K562 (cell line): Measurements from ENCODE around the gene KIF5A. TPM values are rescaled to one million over a fixed set of nuclear protein-coding genes. Genes with fewer than 3 reads are reported as not detected.
A peak's percentile ranks its signal among the peaks of the same experiment; 100 is the strongest.

Experiments
- BRCA1 ChIP-seq, 2 experiments: fragments of 450-650 bp in 1 of 2; sonication (generic) in 1 of 2; formaldehyde crosslinking in 1 of 2; IDR thresholded peaks; 2 replicates each; pipeline versions ENCODE4 v1.5.0 to v1.6.1; 2017 to 2020; ENCODE audit warnings: mild to moderate bottlenecking in 1 of 2, missing genetic modification reagents in 1 of 2
- BRD9 ChIP-seq: fragments of 450-650 bp; IDR thresholded peaks from 2 replicates; pipeline ENCODE4 v1.6.1; 2018; ENCODE audit warnings: low read depth; ENCODE audit not compliant: partially characterized antibody
- C11orf30 ChIP-seq: fragments of 450-650 bp; IDR thresholded peaks from 2 replicates; pipeline ENCODE4 v1.6.1; 2016; ENCODE audit warnings: low read depth, mild to moderate bottlenecking
- HEY1 ChIP-seq: fragments of 250-450 bp; sonication (Bioruptor Pico); IDR thresholded peaks from 2 replicates; pipeline ENCODE4 v1.5.0; 2020; ENCODE audit warnings: mild to moderate bottlenecking, moderate library complexity, borderline replicate concordance
- MEIS2 ChIP-seq: fragments of 450-650 bp; IDR thresholded peaks from 2 replicates; pipeline ENCODE4 v1.6.1; 2014; ENCODE audit warnings: mild to moderate bottlenecking; ENCODE audit not compliant: partially characterized antibody
- MYNN ChIP-seq, 2 experiments: sonication (generic); formaldehyde crosslinking in 1 of 2; IDR thresholded peaks; 2 replicates each; pipeline versions ENCODE4 v1.5.0 to v1.6.1; 2016 to 2020; ENCODE audit warnings: antibody characterized with exemption in 1 of 2, missing genetic modification reagents in 1 of 2
- NFXL1 ChIP-seq: fragments of 450-650 bp; formaldehyde crosslinking; IDR thresholded peaks from 2 replicates; pipeline ENCODE4 v1.4.0; 2021; ENCODE audit warnings: mild to moderate bottlenecking
- OTX1 ChIP-seq: fragments of 450-650 bp; formaldehyde crosslinking; IDR thresholded peaks from 2 replicates; pipeline ENCODE4 v1.4.0; 2022; ENCODE audit warnings: mild to moderate bottlenecking
- STAG1 ChIP-seq: sonication (generic); formaldehyde crosslinking; IDR thresholded peaks from 2 replicates; pipeline ENCODE4 v1.5.0; 2020; ENCODE audit warnings: missing genetic modification reagents, borderline replicate concordance
- U2AF2 ChIP-seq: fragments of 200-400 bp; formaldehyde crosslinking; optimal IDR thresholded peaks from 2 replicates; pipeline ENCODE3; 2017; ENCODE audit warnings: low read depth, mild to moderate bottlenecking, low read length
- ZBTB49 ChIP-seq: sonication (generic); formaldehyde crosslinking; IDR thresholded peaks from 2 replicates; pipeline ENCODE4 v1.8.0; 2022; ENCODE audit warnings: missing genetic modification reagents, mild to moderate bottlenecking, borderline replicate concordance
- ZFX ChIP-seq: sonication (generic); formaldehyde crosslinking; IDR thresholded peaks from 2 replicates; pipeline ENCODE4 v1.8.0; 2022; ENCODE audit warnings: mild to moderate bottlenecking, missing genetic modification reagents, moderate library complexity
- ZMIZ1 ChIP-seq, 2 experiments: fragments of 150-350 bp in 1 of 2; IDR thresholded peaks; 2 replicates each; pipeline ENCODE4 v1.6.1; 2012 to 2016; ENCODE audit warnings: low read depth in 2 of 2, low read length in 2 of 2, mild to moderate bottlenecking in 1 of 2, moderate library complexity in 1 of 2
- ZNF224 ChIP-seq: sonication (generic); formaldehyde crosslinking; IDR thresholded peaks from 2 replicates; pipeline ENCODE4 v1.8.0; 2022; ENCODE audit warnings: mild to moderate bottlenecking, missing genetic modification reagents
- polyA plus RNA-seq, 8 experiments: library from polyadenylated mRNA; depleted of rRNA in 4 of 8; stranded (reverse) in 5 of 8; unstranded in 3 of 8; fragments of >200 nt; fragmentation: Nextera tagmentation in 2 of 8; fragmentation: Illumina TruSeq in 1 of 8; extraction: Ambion mirVana in 2 of 8; extraction: Trizol in 1 of 8; gene quantifications; 2 replicates each; pipeline versions ENCODE4 v1.2.1 to v1.2.3, GENCODE V29; 2011 to 2014; ENCODE audit warnings: inconsistent platforms in 1 of 8, missing spikeins in 1 of 8
- total RNA-seq, 7 experiments: library from RNA; depleted of rRNA in 6 of 7; stranded (reverse); fragments of >200 nt in 6 of 7; fragmentation: Illumina TruSeq in 2 of 7; extraction: Trizol in 2 of 7; gene quantifications; 2 replicates each; pipeline versions ENCODE4 v1.2.1 to v1.2.3, GENCODE V29; 2011 to 2021; ENCODE audit warnings: low replicate concordance in 1 of 7
- TF ChIP-seq, protein P1 (sequence below): sonication (generic); formaldehyde crosslinking; IDR thresholded peaks from 2 replicates; pipeline ENCODE4 v1.8.0; 2022; ENCODE audit warnings: mild to moderate bottlenecking, missing genetic modification reagents
- TF ChIP-seq, protein P2 (sequence below): IDR thresholded peaks from 2 replicates; pipeline ENCODE4 v1.6.1; 2011; ENCODE audit warnings: borderline replicate concordance, low read depth, mild to moderate bottlenecking, moderate library complexity, low read length; ENCODE audit not compliant: insufficient read depth, poor library complexity, severe bottlenecking
- TF ChIP-seq, protein P3 (sequence below): sonication (generic); IDR thresholded peaks from 2 replicates; pipeline ENCODE4 v1.6.1; 2016

KIF5A gene
- total and polyA plus RNA-seq, 9 of the 15 experiments (the other 6 are each of a cell fraction or from before 2014, with no cell fraction given), result 3.4 to 17.7 (median 8.0) TPM

- TF ChIP-seq ZMIZ1 (IDR thresholded peaks at IDR 0.05; ENCODE audit: low read depth in 2 of 2, low read length in 2 of 2), result no peak
- TF ChIP-seq BRD9, result no peak
- TF ChIP-seq MYNN (IDR thresholded peaks at IDR 0.05), result peak; percentile 70; the same call in 1 of the 2 replicates
- no peak; the same call in 1 of the 2 replicates for TF ChIP-seq MYNN (CRISPR knock-in tag; IDR thresholded peaks at IDR 0.05)
- TF ChIP-seq ZNF224 (CRISPR knock-in tag), result no peak
- no peak for TF ChIP-seq STAG1 (CRISPR knock-in tag)
- no peak for TF ChIP-seq ZBTB49
- TF ChIP-seq, protein P1, sequence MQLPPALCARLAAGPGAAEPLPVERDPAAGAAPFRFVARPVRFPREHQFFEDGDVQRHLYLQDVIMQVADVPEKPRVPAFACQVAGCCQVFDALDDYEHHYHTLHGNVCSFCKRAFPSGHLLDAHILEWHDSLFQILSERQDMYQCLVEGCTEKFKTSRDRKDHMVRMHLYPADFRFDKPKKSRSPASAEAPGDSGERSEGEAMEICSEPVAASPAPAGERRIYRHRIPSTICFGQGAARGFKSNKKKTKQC (CRISPR knock-in tag), result no peak
- no peak for TF ChIP-seq HEY1
- TF ChIP-seq U2AF2, result no peak
- no peak for TF ChIP-seq MEIS2
- no peak for TF ChIP-seq C11orf30
- TF ChIP-seq, protein P2, sequence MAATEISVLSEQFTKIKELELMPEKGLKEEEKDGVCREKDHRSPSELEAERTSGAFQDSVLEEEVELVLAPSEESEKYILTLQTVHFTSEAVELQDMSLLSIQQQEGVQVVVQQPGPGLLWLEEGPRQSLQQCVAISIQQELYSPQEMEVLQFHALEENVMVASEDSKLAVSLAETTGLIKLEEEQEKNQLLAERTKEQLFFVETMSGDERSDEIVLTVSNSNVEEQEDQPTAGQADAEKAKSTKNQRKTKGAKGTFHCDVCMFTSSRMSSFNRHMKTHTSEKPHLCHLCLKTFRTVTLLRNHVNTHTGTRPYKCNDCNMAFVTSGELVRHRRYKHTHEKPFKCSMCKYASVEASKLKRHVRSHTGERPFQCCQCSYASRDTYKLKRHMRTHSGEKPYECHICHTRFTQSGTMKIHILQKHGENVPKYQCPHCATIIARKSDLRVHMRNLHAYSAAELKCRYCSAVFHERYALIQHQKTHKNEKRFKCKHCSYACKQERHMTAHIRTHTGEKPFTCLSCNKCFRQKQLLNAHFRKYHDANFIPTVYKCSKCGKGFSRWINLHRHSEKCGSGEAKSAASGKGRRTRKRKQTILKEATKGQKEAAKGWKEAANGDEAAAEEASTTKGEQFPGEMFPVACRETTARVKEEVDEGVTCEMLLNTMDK, result no peak
- TF ChIP-seq NFXL1 (CRISPR knock-in tag), result no peak
- TF ChIP-seq ZFX (CRISPR knock-in tag), result no peak
- TF ChIP-seq OTX1 (CRISPR knock-in tag), result no peak; the same call in none of the 2 replicates
- TF ChIP-seq, protein P3, sequence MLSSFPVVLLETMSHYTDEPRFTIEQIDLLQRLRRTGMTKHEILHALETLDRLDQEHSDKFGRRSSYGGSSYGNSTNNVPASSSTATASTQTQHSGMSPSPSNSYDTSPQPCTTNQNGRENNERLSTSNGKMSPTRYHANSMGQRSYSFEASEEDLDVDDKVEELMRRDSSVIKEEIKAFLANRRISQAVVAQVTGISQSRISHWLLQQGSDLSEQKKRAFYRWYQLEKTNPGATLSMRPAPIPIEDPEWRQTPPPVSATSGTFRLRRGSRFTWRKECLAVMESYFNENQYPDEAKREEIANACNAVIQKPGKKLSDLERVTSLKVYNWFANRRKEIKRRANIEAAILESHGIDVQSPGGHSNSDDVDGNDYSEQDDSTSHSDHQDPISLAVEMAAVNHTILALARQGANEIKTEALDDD, result no peak
- TF ChIP-seq BRCA1 (IDR thresholded peaks at IDR 0.05), result no peak
- TF ChIP-seq BRCA1 (CRISPR knock-in tag; IDR thresholded peaks at IDR 0.05), result no peak
Measured at GRCh38 chr12:57514720-57515407, 35.0 kb upstream of the KIF5A start (continued).
